HEK293 (cell line): ENCODE data around the gene WDR64.

Experiments used
- REST ChIP-seq: fragments of 450-650 bp; formaldehyde crosslinking; IDR thresholded peaks from 2 replicates; pipeline ENCODE4 v1.5.1; 2016; ENCODE audit warnings: missing biosample characterization, missing genetic modification characterization
- YY1 ChIP-seq: fragments of 450-650 bp; formaldehyde crosslinking; IDR thresholded peaks from 2 replicates; pipeline ENCODE4 v1.5.1; 2018; ENCODE audit warnings: missing biosample characterization, missing genetic modification characterization
- ZNF548 ChIP-seq: fragments of 450-650 bp; formaldehyde crosslinking; IDR thresholded peaks from 2 replicates; pipeline ENCODE4 v1.5.1; 2016; ENCODE audit warnings: missing biosample characterization, missing genetic modification characterization
- TF ChIP-seq, protein P1 (sequence below): fragments of 450-650 bp; formaldehyde crosslinking; conservative IDR thresholded peaks from 2 replicates; pipeline ENCODE4 v1.5.1; 2016; ENCODE audit warnings: low read depth, missing biosample characterization, missing genetic modification characterization
- TF ChIP-seq, protein P2 (sequence below): fragments of 450-650 bp; formaldehyde crosslinking; IDR thresholded peaks from 2 replicates; pipeline ENCODE4 v1.5.1; 2016; ENCODE audit warnings: missing biosample characterization, missing genetic modification characterization

DNA sequence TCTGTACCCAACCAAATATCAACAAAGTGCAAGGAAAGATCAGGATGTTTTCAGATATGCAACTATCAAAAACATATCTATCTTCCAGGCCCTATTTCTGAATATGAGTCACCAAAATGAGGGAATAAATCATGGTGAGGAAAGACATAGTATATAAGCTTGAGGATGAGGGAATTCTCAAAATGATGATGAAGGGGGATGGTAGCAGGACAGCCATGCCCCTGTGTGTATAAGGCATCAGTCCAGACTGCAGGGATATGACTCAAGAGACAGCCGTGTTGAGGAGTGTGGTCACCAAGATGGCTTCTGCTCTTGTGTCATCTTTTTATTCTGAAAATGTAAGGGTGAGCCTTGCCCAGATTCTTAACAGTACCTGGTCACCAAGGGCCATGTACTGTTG lies 4.4 kb upstream of the WDR64 start:
- TF ChIP-seq, protein P1, sequence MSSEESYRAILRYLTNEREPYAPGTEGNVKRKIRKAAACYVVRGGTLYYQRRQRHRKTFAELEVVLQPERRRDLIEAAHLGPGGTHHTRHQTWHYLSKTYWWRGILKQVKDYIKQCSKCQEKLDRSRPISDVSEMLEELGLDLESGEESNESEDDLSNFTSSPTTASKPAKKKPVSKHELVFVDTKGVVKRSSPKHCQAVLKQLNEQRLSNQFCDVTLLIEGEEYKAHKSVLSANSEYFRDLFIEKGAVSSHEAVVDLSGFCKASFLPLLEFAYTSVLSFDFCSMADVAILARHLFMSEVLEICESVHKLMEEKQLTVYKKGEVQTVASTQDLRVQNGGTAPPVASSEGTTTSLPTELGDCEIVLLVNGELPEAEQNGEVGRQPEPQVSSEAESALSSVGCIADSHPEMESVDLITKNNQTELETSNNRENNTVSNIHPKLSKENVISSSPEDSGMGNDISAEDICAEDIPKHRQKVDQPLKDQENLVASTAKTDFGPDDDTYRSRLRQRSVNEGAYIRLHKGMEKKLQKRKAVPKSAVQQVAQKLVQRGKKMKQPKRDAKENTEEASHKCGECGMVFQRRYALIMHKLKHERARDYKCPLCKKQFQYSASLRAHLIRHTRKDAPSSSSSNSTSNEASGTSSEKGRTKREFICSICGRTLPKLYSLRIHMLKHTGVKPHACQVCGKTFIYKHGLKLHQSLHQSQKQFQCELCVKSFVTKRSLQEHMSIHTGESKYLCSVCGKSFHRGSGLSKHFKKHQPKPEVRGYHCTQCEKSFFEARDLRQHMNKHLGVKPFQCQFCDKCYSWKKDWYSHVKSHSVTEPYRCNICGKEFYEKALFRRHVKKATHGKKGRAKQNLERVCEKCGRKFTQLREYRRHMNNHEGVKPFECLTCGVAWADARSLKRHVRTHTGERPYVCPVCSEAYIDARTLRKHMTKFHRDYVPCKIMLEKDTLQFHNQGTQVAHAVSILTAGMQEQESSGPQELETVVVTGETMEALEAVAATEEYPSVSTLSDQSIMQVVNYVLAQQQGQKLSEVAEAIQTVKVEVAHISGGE (tag by site-specific recombination) = no peak
- no peak for TF ChIP-seq ZNF548 (tag by site-specific recombination)
- TF ChIP-seq REST (tag by site-specific recombination) = no peak
- TF ChIP-seq YY1 (tag by site-specific recombination) = no peak
- TF ChIP-seq, protein P2, sequence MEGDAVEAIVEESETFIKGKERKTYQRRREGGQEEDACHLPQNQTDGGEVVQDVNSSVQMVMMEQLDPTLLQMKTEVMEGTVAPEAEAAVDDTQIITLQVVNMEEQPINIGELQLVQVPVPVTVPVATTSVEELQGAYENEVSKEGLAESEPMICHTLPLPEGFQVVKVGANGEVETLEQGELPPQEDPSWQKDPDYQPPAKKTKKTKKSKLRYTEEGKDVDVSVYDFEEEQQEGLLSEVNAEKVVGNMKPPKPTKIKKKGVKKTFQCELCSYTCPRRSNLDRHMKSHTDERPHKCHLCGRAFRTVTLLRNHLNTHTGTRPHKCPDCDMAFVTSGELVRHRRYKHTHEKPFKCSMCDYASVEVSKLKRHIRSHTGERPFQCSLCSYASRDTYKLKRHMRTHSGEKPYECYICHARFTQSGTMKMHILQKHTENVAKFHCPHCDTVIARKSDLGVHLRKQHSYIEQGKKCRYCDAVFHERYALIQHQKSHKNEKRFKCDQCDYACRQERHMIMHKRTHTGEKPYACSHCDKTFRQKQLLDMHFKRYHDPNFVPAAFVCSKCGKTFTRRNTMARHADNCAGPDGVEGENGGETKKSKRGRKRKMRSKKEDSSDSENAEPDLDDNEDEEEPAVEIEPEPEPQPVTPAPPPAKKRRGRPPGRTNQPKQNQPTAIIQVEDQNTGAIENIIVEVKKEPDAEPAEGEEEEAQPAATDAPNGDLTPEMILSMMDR (tag by site-specific recombination) = no peak
